ENCODE measurements around the gene WT1.

WT1 gene

DNA sequence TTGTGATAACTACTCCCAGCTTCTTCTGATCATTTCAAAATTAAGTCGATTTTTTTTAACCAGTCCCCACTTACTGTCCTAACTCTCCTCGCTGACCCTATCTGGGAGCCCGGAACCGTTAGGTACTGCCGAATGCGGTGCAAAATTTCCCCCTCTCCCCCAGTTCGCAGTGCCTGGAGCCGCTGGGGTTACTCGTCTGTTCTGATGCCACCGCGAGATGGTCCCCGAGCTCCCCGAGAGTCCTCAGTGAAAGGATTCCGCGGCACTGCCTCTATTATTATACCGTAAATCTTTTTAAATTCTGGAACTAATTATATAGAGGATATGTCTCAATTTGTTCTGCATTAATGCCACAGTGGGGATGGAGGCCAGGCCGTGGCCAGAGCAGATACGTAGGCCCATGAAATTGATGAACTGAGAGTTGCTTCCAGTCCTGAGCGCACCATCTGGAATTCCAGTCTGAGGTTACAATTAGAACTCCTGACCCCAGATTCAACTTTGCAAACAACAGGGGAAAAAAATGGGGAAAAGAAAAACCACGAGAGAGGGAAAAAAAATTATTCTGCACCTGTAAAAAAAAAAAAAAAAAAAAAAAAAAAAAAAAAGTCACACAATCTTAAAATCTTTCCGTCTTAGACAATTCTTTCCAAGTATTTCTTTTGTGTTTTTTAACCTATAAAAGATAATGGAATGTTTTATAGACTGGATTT is 4.3 kb upstream of the WT1 start:
- no peak overlapping the region for H3K4me3 ChIP-seq (ENCODE audit: low read length)
- no peak for TF ChIP-seq CTCF (conservative IDR thresholded peaks at IDR 0.05; ENCODE audit: low read length)
- no peak for DNase-seq (ENCODE audit: low read depth)

DNA sequence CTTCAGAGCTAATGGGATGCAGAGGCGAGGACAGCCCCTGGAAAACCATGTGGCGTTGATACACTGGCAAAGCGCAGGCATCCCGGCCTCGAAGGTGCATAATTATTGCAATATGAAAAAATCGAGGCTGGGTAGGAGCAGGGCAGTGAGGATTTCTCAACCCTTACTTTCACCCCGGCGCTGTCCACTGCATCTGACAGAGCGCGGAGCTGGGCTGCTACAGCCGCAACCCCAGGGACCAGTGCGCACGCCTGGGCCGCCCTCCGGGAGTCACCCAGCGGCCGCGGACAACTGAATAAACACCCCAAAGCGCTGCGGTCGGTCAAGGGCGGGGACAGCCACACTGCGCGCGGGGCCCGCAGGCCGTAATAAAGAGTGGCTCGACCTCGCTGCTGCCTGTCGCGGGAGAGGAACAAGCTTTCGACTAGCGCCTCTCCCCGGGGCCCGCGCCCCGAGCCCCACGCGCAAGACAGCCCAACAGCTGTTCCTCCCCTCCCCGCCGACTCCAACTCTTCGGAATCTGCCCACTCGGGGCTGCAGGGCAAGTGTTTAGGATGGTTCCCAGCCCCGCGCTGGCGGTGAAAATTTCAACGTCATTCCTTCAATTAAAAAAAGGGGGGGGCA is 3.6 kb upstream of the WT1 start:
- no peak overlapping the region for H3K4me3 ChIP-seq (ENCODE audit: low read length)
- no peak for DNase-seq (ENCODE audit: low read depth)
- TF ChIP-seq CTCF (conservative IDR thresholded peaks at IDR 0.05; ENCODE audit: low read length): no peak

GRCh38 chr11:32438346-32438865 is 3.1 kb upstream of the WT1 start:
- DNase-seq (ENCODE audit: low read depth): no peak
- H3K4me3 ChIP-seq (ENCODE audit: low read length): no peak overlapping the region
- no peak for TF ChIP-seq CTCF (conservative IDR thresholded peaks at IDR 0.05; ENCODE audit: low read length)

GRCh38 chr11:32437495-32438345 is 2.4 kb upstream of the WT1 start:
- H3K4me3 ChIP-seq (ENCODE audit: low read length): no peak overlapping the region
- DNase-seq (ENCODE audit: low read depth): no peak
- no peak for TF ChIP-seq CTCF (conservative IDR thresholded peaks at IDR 0.05; ENCODE audit: low read length)

- H3K4me3 ChIP-seq (ENCODE audit: low read length): no peak overlapping the region
- no peak for DNase-seq (ENCODE audit: low read depth)
- TF ChIP-seq CTCF (conservative IDR thresholded peaks at IDR 0.05; ENCODE audit: low read length): no peak
Observed at GRCh38 chr11:32436751-32437494, 1.6 kb upstream of the WT1 start.

GRCh38 chr11:32435942-32436750 is 807 bp upstream of the WT1 start:
- H3K4me3 ChIP-seq (ENCODE audit: low read length): no peak overlapping the region
- no peak for TF ChIP-seq CTCF (conservative IDR thresholded peaks at IDR 0.05; ENCODE audit: low read length)
- no peak for DNase-seq (ENCODE audit: low read depth)
